ENCODE results near the gene GALNT11.

The GALNT11 gene

DNA sequence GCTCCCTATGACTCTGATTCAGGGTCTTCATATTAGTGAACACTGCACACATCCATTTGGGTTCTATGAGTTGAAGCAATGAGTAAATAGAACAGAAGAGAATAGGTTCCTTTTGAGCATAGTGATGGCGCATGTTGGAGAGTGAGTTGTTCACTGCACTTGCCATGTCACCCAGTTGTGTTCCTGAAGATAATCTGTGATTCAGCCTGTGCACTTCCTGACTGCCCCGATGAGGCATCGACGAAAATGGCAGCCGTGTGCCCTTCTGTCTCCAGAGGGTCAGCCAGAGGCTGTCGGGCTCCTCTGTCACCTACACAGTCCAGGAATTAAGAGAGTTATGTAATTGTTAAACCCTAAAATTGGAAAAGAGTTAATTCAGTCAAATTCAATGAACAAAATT is 94.7 kb downstream of the GALNT11 start:
- DNase-seq (ENCODE audit: low read depth), result no peak

DNA sequence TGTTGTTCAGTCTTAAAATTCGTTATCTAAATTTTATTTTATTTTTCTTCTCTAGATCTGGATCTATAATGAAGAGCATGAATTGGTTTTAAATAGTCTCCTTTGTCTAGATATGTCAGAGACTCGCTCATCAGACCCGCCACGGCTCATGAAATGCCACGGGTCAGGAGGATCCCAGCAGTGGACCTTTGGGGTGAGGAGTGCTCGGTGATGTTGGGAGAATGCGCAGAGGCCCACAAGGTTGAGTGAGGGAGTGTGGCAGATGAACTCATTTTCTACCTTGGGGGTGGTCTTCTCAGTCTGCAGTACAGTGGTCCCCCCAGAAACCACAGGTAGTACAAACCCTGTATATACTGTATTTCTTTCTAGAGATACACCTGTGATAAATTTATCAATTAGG is 95.3 kb downstream of the GALNT11 start:
- no peak for DNase-seq (ENCODE audit: low read depth)

DNA sequence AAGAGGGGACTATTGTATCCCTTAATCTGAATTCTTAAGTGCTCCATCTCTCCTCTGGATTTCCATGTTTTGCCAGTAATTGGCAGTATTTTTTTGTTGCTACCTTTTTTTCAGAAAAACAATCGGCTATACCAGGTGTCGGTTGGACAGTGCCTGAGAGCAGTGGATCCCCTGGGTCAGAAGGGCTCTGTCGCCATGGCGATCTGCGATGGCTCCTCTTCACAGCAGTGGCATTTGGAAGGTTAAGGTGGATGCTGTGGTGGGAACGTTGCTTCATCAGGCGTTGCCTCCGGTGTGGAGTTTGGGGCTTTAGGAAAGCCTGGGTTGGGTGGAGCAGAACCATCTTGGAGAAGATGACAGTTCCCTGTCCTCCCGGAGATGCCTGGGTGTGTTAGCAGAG is 96.0 kb downstream of the GALNT11 start:
- DNase-seq (ENCODE audit: low read depth), result no peak

DNA sequence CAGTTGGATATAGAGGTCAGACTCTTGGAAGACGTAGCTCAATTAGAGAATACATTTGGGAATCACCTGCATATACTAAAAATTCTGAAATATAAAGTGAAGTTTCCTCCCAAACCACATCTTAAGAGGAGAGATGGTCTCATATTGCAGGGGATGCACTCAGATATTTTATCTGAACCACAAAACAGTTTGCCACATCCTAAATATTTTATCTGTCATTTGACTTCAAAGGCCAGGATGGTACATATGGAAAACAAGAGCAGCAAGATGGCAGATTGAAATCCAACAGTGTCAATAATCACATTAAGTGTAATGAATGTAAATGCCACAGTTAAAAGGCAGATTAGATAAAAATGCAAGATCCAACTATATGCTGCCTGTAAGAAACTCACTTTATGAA is 97.1 kb downstream of the GALNT11 start:
- no peak for DNase-seq (ENCODE audit: low read depth)

DNA sequence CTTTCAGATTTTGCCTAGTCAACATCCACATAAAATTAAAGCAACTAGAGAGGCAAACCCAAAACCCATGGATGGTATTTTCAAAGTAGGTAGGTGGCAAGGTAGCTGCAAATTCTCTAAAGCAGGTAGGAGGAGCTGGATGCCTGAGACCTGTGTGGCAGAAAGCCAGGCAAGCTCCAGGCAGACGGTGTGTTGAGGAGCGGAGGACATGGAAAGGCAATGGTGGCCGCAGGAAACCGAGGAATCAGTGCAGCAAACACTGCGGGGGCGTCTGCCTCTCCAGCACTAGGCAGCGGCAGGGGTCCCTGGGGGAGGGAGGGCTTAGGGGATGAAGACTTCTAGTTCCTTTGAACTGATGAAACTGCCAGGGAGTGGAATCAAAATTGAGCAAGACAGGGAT is 101.3 kb downstream of the GALNT11 start:
- no peak for DNase-seq (ENCODE audit: low read depth)

DNA sequence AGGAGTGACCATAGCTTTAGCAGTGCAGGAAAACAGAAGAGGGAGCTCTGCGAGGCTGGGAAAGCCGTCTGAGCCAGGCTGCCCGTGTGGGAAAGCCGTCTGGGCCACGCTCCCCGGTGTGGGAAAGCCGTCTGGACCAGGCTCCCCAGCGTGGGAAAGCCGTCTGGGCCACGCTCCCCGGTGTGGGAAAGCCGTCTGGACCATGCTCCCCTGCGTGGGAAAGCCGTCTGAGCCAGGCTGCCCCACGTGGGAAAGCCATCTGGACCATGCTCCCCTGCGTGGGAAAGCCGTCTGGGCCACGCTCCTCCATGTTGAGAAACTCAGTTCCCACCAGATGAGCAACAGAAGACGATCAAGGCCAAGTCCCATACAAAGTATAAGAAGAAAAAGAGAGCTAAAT is 101.8 kb downstream of the GALNT11 start:
- DNase-seq (ENCODE audit: low read depth), result no peak

DNA sequence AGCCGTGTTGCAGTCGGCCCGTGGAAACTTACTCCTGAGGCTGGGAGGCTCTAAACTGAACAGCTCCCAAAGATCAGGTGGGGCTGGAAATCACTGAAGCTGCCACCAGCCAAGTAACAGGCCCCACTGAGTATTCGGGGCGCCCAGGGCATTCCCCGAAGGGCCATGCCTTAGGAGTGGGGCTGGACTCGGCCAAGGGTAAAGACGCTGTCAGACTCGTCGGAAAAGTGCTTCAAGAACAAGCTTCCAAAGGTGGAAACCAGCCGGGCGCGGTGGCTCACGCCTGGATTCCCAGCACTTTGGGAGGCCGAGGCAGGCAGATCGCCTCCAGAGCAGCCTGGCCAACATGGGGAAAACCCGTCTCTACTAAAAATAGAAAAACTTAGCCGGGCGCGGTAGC is 102.8 kb downstream of the GALNT11 start:
- DNase-seq (ENCODE audit: low read depth), result no peak

DNA sequence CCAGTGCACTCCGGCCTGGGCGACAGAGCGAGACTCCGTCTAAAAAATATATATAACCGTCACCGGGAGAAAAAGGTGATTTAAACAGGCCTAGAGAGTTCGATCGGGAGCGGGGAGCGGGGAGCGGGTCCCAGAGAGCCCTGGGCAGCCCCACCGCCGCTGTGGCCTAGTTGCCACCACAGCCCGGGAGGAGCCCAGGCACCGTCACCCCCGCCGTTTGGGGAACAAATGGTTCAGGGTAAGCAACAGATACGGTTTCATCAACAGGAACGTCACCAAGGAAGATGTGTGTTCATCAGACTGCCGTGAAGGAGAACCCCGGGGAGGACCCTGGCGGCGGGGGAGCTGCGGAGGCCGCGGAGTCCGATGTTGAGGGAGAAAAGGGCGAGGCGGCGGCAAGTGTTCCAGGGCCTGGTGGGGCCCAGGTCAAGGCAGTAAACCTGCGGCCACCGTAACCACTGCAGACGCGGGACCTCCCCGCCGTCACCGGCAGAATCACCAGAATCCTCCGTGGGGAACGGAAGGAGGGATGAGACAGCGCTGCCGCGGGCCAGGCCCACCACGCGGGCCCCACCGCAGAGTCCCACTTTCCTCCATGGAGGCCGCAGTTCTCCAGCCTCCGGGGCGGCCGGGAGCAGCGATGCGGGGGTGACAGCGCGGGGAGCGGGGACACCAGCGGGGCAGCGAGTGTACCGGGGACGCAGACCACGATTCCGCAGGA is 103.4 kb downstream of the GALNT11 start:
- DNase-seq (ENCODE audit: low read depth), result no peak

DNA sequence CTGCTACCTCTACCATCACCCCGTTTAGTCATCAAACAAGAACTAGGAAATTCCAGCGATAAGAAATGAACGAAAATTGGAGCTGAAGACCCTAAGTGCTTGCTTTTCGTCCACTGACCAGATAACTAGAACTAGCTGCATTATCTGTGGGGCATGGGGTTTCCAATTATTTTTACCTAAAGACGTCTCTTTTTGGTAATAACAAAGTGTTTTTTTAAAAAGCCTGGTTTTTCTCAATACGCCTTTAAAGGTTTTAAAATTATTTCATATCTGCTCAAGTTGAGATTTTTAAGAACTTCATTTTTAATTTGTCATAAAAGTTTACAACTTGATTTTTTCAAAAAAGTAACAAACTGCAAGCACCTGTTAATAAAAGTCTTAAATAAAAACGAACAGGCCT is 104.2 kb downstream of the GALNT11 start:
- DNase-seq (ENCODE audit: low read depth), result no peak

DNA sequence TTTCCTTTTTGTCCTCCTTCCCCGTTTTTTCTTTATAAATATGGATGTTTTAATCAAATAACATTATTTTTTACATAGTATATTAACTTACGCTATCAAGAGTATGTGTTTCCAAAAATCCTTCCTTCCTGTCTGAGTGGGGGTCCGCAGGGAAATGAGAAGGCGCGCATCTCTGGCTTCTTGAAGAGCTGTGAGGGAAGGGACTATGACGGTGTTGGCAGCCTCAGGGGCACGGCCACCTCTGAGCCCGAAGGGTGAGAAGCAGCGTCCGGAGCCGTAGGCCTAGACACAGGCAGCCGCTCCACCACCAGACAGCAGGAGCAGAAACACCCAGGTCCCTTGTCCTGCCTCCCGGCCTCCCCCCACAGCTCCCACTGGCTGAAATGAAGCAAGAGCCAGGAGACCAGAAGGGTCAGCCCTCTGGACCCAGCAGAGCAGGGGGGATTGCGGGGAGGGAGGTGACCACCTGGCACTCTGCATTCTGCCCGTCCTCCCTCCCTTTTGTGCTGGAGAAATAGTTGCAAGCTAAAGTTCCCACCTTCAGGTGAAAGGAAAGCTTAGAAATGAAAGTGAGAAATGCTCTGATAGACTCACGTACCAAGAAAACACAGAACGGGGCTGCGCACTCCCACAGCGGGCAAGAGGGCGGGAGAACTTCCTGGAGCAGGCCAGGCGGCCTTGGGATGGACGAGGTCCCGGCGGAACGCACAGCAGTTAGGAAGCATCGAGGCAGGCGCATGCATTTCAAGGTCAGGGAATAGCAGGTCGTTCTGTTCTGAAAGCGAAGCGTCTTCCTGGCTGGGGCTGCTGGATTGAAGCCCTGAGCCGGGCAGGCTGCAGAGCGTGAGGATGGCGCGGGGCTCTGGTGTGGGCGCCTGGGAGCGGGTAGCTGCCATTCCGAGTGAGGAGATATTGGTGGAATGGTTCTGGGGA is 105.5 kb downstream of the GALNT11 start:
- no peak for DNase-seq (ENCODE audit: low read depth)

DNA sequence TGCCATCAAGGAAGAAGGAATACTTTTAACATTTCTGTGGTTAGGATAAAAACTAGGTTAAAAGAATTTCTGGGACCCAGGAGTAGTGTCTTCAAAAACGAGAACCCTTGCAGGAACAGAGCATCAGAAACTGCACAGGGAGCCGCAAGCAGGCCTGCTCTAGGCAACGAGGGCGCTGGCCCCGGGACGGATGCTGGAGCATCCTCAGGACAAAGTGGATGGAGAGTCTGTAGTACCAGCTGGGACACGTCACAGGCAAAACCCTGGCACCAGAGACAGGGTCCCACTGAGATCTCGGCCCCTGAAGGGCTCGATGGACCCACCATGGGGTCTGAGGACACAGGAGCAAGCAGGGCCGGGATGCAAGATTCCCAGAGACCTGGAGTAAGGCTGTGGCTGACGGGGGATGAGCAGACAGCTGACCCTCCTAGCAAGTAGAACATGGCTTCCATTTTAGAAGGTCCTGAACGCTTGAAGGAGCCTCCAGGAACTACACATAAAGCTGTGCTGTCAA is 106.6 kb downstream of the GALNT11 start:
- no peak for DNase-seq (ENCODE audit: low read depth)

DNA sequence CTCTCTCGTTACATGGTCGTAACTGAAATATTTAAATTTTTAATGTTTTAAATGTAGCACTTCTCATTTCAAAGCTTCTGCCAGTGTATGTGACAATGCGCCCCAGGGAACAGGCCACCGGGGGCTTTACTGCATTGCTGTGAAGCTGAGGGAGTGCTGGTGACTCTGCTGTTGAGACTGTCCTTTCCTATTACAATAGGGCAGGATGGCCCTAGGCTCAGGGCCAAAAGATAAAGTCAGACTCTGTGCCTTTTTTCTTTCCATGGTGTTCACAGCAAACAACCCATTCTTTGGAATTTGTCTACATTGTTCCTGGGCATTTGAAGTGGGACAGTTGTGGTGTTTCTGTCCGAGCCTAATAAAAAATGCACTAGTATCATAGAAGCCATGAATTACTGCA is 107.3 kb downstream of the GALNT11 start:
- DNase-seq (ENCODE audit: low read depth), result no peak

DNA sequence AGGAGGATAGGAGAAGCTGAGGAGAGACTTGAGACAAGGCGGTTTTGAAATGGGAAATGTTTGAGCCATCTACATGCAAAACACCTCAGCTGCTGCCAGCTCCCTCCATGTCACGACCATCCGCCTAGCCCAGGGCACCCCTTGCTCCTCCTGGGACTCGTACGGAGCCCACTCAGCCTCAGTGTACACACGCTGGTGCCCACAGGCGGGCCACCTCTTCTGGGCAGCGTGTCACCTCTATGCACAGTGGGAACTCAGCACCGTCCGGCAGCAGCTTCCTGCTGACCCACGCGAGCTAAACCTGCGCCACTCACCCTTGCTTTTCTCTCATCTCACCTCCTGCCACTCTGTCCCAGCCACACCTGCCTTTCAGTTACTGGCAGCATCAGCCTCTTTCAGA is 108.3 kb downstream of the GALNT11 start:
- DNase-seq (ENCODE audit: low read depth), result no peak

DNA sequence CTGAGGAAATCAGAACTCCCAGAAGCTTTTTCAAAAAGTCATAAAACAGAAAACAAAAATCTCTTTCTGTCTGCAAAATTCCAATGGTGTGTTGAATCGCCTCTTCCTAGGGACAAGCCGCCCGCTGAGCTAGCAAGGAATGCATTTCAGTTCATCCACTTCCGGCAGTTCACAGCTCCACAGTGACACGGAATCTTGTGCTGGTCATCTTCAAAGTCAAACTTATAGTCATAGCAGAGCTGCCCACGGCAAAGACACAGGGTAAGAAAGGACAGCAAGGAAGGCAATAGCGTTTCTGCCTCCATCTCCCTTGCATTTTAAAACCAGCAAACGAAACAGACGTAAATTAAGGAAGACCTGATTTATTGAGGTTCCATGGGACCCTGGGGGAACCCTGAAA is 111.2 kb downstream of the GALNT11 start:
- DNase-seq (ENCODE audit: low read depth), result no peak

DNA sequence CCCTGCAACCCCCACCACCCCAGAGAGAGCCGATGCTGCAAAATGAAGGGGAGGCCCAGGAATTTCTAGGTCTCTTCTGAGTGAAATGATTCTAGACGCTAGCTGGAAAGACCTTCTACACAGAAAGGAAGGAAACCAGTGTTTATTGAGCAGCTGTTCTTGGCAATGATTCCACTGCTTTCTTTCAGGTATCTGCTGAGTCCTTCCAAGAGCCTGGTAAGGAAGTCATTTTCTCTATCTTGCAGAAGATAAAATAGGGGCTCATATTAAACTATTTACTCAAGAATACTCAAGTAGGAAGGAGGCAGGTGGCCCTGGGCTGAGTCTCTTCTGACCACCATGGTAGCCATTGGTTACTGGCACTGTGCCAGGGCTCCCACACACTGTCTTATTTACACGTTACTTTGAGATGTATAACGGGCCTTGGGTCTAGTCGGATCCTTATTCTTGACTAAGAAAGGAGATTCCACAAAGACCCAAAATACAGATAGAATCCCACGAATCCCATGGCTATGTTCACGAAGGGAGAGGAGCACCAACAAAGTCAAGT is 112.1 kb downstream of the GALNT11 start:
- no peak for DNase-seq (ENCODE audit: low read depth)

DNA sequence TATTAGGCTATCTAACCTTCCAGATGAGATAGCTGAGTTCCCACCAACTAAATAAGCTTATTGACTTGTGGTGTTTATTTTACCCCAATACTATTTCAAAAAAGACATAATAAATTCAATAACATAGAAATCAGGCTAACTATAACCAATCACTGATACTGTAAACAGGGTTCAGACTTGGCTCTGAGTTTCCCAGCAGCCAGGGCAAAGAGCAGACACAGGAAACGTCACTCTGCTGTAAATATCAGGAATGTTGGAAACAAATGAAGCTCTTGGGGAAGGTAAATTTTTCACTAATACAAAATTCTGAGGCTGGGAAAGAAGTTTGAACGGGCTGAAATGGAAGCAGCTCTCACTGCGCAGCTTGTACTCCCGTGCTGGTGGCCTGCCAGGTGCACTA is 114.6 kb downstream of the GALNT11 start:
- DNase-seq (ENCODE audit: low read depth), result no peak

DNA sequence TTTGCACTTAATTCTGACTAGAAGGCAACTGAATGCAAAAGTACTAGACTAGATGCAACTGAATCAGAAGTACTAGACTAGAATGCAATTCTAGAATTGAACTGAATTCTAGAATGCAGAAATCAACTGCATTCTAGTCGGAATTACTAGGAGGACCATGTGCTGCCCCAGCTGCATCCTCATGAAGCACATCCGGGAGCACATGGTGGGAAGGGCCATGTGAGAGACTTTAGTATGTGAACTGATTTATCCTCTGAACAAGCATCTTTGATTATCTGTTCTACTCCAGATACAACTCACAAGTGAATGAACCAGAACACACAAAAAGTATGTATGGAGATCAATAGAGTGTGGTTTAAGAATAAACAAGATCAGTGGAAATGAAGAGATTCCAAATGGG is 115.1 kb downstream of the GALNT11 start:
- DNase-seq (ENCODE audit: low read depth), result no peak

DNA sequence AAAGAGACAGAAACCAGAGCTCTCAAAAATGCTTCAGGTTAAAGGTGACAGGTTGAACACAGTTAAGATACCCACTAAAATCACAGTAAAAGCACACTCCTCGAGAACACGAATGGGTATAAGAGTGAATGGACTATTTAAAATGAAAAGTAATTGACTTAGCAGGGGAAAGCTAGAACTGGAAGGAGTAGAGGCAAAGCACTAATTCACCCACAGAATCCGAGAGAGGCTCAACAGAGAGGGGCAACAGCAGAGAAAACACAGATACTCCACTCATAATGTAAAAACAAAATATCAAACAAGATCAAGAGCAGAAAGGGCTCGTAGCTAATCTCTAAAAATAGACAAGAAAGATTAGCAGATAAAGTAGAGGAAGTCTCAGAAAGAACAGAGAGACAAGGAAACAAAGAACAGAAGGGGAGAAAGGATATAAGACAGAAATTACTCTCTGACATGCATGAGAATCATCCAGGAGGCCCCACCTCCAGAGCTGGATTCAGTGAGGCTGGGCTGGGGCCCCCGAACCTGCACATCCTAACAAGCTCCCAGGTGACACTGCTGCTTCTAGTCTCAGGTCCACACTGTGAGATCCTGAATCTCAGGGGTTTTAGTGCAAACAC is 117.6 kb downstream of the GALNT11 start:
- DNase-seq (ENCODE audit: low read depth), result no peak

DNA sequence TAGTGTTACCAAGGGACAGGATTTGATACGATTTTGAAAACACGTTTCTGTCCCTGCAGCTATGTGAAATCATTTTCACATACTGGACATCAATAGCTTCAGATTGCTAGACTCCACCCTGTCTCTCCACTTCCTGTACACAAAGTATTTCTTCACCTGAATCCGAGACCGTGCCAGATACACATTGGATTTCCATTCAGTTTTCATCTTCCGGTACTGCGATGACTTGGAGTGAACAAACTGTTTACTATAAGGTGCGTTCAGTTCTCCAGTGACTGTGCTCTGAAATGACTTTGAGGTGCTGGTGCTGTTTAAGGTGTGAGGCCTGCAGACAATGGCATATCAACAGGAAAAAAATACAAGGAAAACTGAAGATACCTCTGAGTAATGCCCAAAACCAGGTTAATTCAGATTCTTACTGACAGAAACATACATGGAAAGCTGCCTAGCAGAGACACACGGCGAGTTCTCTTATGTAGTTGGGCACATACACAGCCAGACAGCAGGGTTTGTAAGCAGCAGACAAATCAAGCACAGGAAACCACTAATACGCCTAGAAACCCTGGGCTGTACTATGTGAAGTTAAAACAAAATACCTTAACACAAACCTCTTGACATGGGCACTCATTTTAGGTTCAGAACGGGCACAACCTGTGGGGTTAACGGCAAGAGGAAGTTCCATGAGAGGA is 119.2 kb downstream of the GALNT11 start:
- no peak for DNase-seq (ENCODE audit: low read depth)

DNA sequence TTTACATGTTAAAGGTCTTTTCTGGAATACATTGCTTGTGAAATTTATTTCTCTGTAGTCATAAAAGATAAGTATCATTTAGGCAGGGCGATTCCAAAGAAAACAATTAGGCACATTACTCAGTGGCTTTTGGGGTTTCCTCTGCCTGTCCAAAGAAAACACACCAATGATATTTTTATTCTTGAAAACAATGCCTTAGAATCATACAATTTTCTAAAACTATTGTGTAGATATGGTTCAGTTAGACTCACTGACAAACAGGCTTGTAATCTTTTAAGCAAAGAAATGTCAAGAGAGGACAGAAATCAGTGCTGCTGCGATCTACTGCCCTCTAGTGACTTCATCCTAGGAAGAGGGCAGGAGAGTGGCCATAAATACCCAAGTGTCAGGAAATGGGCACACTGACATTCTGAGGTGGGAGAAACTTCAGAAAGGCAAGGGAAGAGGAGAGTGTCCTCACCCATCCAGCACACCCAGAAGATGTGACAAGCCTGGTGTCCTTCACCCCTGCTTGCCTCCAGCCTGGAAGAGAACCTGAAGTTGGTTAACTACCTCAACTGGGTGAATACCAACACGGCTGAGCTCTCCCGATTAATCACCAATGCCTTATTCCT is 120.5 kb downstream of the GALNT11 start:
- no peak for DNase-seq (ENCODE audit: low read depth)

DNA sequence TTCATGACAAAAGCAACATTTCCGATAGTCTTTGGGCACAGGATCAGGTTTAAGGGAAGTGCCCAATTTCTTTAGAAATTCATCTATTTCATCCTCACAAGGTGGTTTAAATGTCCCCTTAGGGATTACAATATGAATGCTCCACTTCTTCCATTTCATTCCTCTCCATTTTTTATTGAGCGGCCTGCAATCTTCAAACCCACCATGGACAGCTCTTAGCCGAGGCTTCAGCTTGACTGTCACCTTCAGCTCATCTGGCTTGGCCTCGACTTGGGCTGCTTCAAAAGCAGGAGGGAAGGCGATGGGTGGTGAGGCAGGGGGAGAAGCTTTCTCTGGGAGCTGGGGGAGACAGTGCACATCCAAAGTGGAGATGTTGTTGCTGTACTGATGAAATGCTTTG is 123.2 kb downstream of the GALNT11 start:
- DNase-seq (ENCODE audit: low read depth), result no peak

DNA sequence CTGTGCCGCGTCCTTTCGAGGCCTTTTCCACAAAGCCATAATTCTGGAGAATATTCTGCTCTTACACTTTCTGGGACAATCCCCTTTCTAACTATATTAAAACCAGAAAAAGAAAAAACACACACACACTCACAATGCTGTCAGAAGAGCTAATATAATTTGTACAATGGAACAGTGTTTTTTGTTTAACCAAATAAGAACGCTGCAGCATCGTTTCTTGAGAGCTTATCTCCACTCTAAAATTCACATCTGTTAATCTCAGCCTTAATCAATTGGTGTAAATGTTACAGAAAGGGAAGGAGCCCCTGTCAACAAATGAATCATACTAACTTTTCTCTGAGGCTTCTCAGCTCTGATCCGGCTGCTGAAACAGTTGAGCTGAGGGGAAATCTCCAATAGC is 123.9 kb downstream of the GALNT11 start:
- DNase-seq (ENCODE audit: low read depth), result no peak

Data from T-helper 22 cell (primary cell).